Measurements from ENCODE around the gene HOTAIR. TPM values are rescaled to one million over a fixed set of nuclear protein-coding genes. Genes with fewer than 3 reads are reported as not detected.

Gene HOTAIR
- polyA plus RNA-seq, 3 donors: not detected

DNA sequence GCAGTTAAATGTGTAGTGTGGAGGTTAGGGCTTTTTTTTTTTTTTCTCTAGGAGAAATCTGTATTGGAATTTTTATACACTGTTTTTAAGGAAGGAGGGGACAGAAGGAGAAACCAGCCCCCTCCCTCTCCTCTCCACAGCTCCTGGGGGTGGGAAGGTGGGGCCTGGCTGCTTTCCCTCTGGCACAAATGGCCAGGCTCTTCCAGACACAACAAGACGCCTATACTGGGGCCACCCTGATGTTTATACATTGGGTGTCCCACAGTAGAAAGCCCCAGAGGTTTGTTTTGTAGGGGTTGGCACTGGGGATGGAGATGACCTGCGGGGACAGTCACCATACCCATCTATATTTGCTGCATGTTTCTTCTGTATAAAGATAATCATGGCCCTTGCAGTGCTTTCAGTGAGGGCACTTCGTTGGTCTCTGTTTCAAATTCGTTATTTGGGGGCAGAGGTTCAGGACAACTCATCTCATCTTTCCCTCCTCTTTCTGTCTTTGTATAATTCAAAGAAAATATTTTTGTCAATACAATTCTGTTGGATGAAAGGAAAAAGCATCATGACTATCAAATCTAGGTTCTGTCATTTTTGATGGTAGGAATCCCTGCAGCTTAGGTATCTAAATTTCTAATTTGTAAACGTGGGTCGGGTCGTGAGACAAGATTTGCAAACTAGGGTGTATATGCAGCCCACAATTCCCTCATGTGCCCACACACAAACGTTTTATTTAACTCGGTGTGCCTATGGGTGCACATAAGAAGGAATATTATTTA lies 2.3 kb upstream of the HOTAIR start:
- no CpG with 5 or more reads among the region's 9 CpGs for WGBS (ENCODE audit: insufficient coverage)
- H3K27ac ChIP-seq (ENCODE audit: low read depth in 1 of 2, low read length in 2 of 2): no peak overlapping the region
- Mint-ChIP-seq H3K4me1 (peaks cover 27% of the 10 kb centered on the region), H3K27me3 (ENCODE audit: low read depth in 3 of 3) (peaks cover 96 to 100% (median 99%) of the 10 kb centered on the region in 3 donors), H3K9me3 (peaks cover 6 to 69% (median 52%) of the 10 kb centered on the region in 7 donors), H3K27ac (no peak overlapping the region), H3K4me3 (peak overlapping the region in 1 of 2 donors; percentile 80), H3K36me3 (peaks cover 13 to 22% of the 10 kb centered on the region in 2 donors)
- no peaks in the 10 kb centered on the region for H3K36me3 ChIP-seq (replicated peaks in 1 of 2; ENCODE audit: control insufficient read depth in 1 of 2, insufficient read depth in 2 of 2, low read length in 2 of 2)
- no peak for DNase-seq
- no peak overlapping the region for H3K4me2 ChIP-seq (replicated peaks; ENCODE audit: extremely low read depth, low read length, poor library complexity, severe bottlenecking)
- H4K20me1 ChIP-seq (ENCODE audit: insufficient read depth, low read length): no peaks in the 10 kb centered on the region
- intact Hi-C loops (cut with micrococcal nuclease): loop anchor here in 1 of 2 donors (10.0 kb wide), 1 partner anchor 58 kb away; the partner anchor contains the start of gene HOXC5
- peaks cover 31 to 86% of the 10 kb centered on the region in 2 donors for H3K9me3 ChIP-seq (replicated peaks in 1 of 2; ENCODE audit: control insufficient read depth in 1 of 2, insufficient read depth in 1 of 2, low read length in 2 of 2)
- peaks cover 10 to 23% of the 10 kb centered on the region in 2 donors for H3K4me1 ChIP-seq (ENCODE audit: control insufficient read depth in 1 of 2, insufficient read depth in 2 of 2, low read length in 2 of 2)
- H2AFZ ChIP-seq (ENCODE audit: insufficient read depth, low read depth, low read length, poor library complexity, severe bottlenecking): no peak overlapping the region
- TF ChIP-seq, protein P1, sequence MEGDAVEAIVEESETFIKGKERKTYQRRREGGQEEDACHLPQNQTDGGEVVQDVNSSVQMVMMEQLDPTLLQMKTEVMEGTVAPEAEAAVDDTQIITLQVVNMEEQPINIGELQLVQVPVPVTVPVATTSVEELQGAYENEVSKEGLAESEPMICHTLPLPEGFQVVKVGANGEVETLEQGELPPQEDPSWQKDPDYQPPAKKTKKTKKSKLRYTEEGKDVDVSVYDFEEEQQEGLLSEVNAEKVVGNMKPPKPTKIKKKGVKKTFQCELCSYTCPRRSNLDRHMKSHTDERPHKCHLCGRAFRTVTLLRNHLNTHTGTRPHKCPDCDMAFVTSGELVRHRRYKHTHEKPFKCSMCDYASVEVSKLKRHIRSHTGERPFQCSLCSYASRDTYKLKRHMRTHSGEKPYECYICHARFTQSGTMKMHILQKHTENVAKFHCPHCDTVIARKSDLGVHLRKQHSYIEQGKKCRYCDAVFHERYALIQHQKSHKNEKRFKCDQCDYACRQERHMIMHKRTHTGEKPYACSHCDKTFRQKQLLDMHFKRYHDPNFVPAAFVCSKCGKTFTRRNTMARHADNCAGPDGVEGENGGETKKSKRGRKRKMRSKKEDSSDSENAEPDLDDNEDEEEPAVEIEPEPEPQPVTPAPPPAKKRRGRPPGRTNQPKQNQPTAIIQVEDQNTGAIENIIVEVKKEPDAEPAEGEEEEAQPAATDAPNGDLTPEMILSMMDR (IDR thresholded peaks at IDR 0.05): no peak
- no peak overlapping the region for H3K4me3 ChIP-seq (replicated peaks in 1 of 3; ENCODE audit: low read depth in 2 of 3, low read length in 3 of 3)
- H3K9ac ChIP-seq (ENCODE audit: insufficient read depth, low read length, poor library complexity, severe bottlenecking): no peak overlapping the region
- H3K27me3 ChIP-seq (ENCODE audit: control insufficient read depth in 2 of 2, insufficient read depth in 2 of 2, low read length in 2 of 2): peaks cover 97 to 100% of the 10 kb centered on the region in 2 donors
- H3K79me2 ChIP-seq (ENCODE audit: insufficient read depth, low read length): no peaks in the 10 kb centered on the region

DNA sequence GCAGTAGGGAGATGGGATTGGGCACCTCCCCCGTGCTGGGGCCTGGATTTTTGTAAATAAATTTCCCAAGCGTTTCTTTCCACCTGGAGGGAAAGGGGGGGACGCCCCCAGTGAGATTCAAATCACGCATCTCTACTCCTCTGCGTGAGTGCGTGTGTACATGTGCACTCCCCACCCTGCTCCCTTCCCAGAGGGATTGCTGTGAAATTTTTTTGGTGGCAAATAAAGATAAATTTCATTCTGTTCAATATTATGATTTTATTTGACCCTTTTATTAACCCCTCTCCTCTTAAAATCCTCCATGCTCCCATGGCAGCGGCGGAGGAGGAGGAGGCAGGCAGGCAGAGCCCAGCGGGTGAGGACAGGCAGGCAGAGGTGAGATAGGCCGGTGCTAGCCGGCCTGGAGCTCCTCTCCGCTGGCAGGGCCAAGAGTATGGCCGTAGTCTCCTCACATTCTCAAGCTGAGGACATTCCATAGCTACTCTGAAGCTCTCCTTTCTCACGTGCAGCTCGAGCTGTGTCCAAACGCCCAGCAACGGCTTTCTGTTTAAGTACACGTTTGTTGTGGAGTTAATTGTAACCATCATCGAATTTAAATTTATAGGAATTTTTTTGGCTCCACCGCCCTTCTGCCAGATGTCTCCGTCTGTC lies 1.5 kb upstream of the HOTAIR start:
- WGBS (ENCODE audit: insufficient coverage): 12% methylated on average over 6 of the region's 21 CpGs
- H3K4me3 Mint-ChIP-seq: peak overlapping the region in 1 of 2 donors; percentile 86
- intact Hi-C loops (cut with micrococcal nuclease): loop anchor here in 1 of 2 donors (10.0 kb wide), 1 partner anchor 59 kb away; the partner anchor contains the start of gene HOXC5

More for the DNA sequence above, 1.5 kb upstream of the HOTAIR start:
- Histone ChIP-seq H3K79me2 (ENCODE audit: insufficient read depth, low read length) (no peaks in the 10 kb centered on the region), H4K20me1 (ENCODE audit: insufficient read depth, low read length) (no peaks in the 10 kb centered on the region), H3K9me3 (replicated peaks in 1 of 2; ENCODE audit: control insufficient read depth in 1 of 2, insufficient read depth in 1 of 2, low read length in 2 of 2) (peaks cover 26 to 87% of the 10 kb centered on the region in 2 donors), H3K4me2 (replicated peaks; ENCODE audit: extremely low read depth, low read length, poor library complexity, severe bottlenecking) (no peak overlapping the region), H3K4me1 (ENCODE audit: control insufficient read depth in 1 of 2, insufficient read depth in 2 of 2, low read length in 2 of 2) (peaks cover 10 to 23% of the 10 kb centered on the region in 2 donors), H3K36me3 (replicated peaks in 1 of 2; ENCODE audit: control insufficient read depth in 1 of 2, insufficient read depth in 2 of 2, low read length in 2 of 2) (no peaks in the 10 kb centered on the region), H3K27ac (ENCODE audit: low read depth in 1 of 2, low read length in 2 of 2) (no peak overlapping the region), H3K4me3 (replicated peaks in 1 of 3; ENCODE audit: low read depth in 2 of 3, low read length in 3 of 3) (no peak overlapping the region), H2AFZ (ENCODE audit: insufficient read depth, low read depth, low read length, poor library complexity, severe bottlenecking) (no peak overlapping the region), H3K27me3 (ENCODE audit: control insufficient read depth in 2 of 2, insufficient read depth in 2 of 2, low read length in 2 of 2) (peaks cover 97 to 100% of the 10 kb centered on the region in 2 donors), H3K9ac (ENCODE audit: insufficient read depth, low read length, poor library complexity, severe bottlenecking) (no peak overlapping the region)
- DNase-seq: no peak
- H3K27me3 Mint-ChIP-seq (ENCODE audit: low read depth in 3 of 3): peaks cover 96 to 100% (median 99%) of the 10 kb centered on the region in 3 donors
- TF ChIP-seq, protein P1 (IDR thresholded peaks at IDR 0.05): no peak
- no peak overlapping the region for H3K27ac Mint-ChIP-seq
- peaks cover 6 to 70% (median 50%) of the 10 kb centered on the region in 7 donors for H3K9me3 Mint-ChIP-seq
- peaks cover 27% of the 10 kb centered on the region for H3K4me1 Mint-ChIP-seq
- peaks cover 10 to 23% of the 10 kb centered on the region in 2 donors for H3K36me3 Mint-ChIP-seq
